ENCODE measurements around the gene GRB10. TPM values are rescaled to one million over a fixed set of nuclear protein-coding genes. Genes with fewer than 3 reads are reported as not detected.

GRB10 gene
- total RNA-seq, 1 donor from 2014 or later = 93.0 TPM

DNA sequence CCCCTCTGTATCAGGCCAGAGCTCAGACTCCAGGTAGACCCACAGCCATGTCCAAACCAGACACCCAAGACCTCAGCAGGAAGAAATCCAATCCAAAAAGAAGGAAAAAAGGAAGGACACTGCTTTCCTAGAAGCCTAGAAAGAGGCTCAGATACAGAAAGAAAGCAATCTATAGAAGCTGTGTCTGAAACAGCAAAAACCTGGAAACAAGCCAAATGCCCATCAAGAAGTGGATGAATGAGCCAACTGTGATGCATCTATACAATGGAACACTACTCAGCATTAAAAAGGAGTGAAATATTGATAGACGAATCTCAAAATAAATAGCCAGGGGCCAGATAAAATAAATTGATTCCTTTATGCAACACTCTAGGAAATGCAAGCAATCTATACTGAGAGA, 31.6 kb downstream of the GRB10 start:
- H3K36me3 Mint-ChIP-seq (ENCODE audit: low read depth) = peaks cover 33% of the 10 kb centered on the region
- DNase-seq (ENCODE audit: low read depth, low spot score) = no peak
- TF ChIP-seq, protein P1, sequence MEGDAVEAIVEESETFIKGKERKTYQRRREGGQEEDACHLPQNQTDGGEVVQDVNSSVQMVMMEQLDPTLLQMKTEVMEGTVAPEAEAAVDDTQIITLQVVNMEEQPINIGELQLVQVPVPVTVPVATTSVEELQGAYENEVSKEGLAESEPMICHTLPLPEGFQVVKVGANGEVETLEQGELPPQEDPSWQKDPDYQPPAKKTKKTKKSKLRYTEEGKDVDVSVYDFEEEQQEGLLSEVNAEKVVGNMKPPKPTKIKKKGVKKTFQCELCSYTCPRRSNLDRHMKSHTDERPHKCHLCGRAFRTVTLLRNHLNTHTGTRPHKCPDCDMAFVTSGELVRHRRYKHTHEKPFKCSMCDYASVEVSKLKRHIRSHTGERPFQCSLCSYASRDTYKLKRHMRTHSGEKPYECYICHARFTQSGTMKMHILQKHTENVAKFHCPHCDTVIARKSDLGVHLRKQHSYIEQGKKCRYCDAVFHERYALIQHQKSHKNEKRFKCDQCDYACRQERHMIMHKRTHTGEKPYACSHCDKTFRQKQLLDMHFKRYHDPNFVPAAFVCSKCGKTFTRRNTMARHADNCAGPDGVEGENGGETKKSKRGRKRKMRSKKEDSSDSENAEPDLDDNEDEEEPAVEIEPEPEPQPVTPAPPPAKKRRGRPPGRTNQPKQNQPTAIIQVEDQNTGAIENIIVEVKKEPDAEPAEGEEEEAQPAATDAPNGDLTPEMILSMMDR (conservative IDR thresholded peaks at IDR 0.05) = no peak
- no peak overlapping the region for H3K27ac Mint-ChIP-seq (ENCODE audit: unreplicated experiment)
- H3K9me3 Mint-ChIP-seq = no peaks in the 10 kb centered on the region
- H3K27me3 Mint-ChIP-seq (ENCODE audit: low read depth) = no peaks in the 10 kb centered on the region
- H3K4me1 Mint-ChIP-seq = peaks cover 42% of the 10 kb centered on the region
- H3K4me3 Mint-ChIP-seq = no peak overlapping the region

DNA sequence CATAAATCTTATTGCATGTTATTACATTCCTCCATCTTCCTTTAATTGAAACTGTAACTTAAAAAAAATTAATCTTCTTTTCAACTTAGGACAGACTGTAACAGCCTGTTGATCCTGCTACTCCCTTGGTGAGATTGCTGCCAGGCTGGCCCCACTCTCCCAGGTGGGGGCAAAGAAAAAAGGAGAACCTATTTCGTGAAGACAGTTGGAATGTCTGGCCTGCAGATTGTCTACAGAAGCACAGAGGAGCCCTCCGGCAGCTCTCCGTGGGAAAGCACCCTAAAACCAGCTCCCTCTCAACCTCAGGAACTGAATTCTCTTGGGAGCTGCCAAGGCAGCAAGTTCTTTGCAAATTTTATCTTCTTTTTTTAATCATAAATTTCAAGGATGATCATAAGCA, 32.8 kb downstream of the GRB10 start:
- DNase-seq (ENCODE audit: low read depth, low spot score) = no peak
- Mint-ChIP-seq H3K27me3 (ENCODE audit: low read depth) (no peaks in the 10 kb centered on the region), H3K36me3 (ENCODE audit: low read depth) (peaks cover 39% of the 10 kb centered on the region), H3K27ac (ENCODE audit: unreplicated experiment) (no peak overlapping the region), H3K4me3 (no peak overlapping the region), H3K9me3 (no peaks in the 10 kb centered on the region), H3K4me1 (peaks cover 44% of the 10 kb centered on the region)
- TF ChIP-seq, protein P1 (conservative IDR thresholded peaks at IDR 0.05) = no peak

DNA sequence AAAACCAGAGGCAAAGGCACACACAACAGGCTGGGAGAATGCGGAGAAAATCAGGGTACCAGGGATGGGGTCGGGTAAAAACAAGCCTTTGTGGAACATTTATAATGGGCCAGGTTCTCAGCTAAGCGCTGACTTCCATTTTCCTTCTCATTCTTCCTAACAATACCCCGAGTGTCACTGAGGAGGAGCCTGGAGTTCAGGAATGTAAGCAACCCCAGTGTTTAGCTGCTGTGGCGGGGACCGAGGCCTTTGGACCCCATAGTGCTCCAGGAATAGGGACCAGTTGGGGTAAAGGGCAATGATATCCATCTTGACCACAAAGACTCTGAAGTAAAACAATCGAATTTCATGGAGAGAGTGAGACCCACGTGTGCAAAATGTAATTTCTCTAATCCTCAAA, 34.2 kb downstream of the GRB10 start:
- H3K9me3 Mint-ChIP-seq = no peaks in the 10 kb centered on the region
- peak overlapping the region; percentile 21 for H3K27ac Mint-ChIP-seq (ENCODE audit: unreplicated experiment)
- no peak overlapping the region for H3K4me3 Mint-ChIP-seq
- H3K36me3 Mint-ChIP-seq (ENCODE audit: low read depth) = peaks cover 43% of the 10 kb centered on the region
- H3K27me3 Mint-ChIP-seq (ENCODE audit: low read depth) = no peaks in the 10 kb centered on the region
- DNase-seq (ENCODE audit: low read depth, low spot score) = no peak
- TF ChIP-seq, protein P1 (conservative IDR thresholded peaks at IDR 0.05) = no peak
- H3K4me1 Mint-ChIP-seq = peaks cover 40% of the 10 kb centered on the region

DNA sequence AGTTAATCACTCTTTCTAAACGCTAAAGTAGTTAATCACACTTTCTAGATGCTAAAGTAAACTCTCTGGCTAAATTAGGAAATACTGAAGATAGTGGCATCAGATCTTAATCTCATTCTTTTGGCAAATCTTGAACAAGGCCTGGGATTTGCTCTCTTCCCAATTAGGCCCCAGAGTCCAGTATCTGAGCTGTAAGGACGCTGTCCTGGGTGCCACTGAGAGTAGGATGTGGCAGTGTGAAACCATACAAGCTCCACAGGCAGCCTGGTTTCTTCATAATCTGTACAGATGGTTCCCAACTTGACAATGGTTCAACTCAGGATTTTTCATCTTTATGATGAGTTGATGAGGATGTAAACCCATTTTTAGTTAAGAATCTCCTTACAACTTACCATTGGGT, 36.9 kb downstream of the GRB10 start:
- Mint-ChIP-seq H3K27me3 (ENCODE audit: low read depth) (no peaks in the 10 kb centered on the region), H3K27ac (ENCODE audit: unreplicated experiment) (no peak overlapping the region), H3K36me3 (ENCODE audit: low read depth) (peaks cover 34% of the 10 kb centered on the region), H3K9me3 (no peaks in the 10 kb centered on the region), H3K4me3 (no peak overlapping the region), H3K4me1 (peaks cover 47% of the 10 kb centered on the region)
- DNase-seq (ENCODE audit: low read depth, low spot score) = no peak
- TF ChIP-seq, protein P1 (conservative IDR thresholded peaks at IDR 0.05) = no peak

DNA sequence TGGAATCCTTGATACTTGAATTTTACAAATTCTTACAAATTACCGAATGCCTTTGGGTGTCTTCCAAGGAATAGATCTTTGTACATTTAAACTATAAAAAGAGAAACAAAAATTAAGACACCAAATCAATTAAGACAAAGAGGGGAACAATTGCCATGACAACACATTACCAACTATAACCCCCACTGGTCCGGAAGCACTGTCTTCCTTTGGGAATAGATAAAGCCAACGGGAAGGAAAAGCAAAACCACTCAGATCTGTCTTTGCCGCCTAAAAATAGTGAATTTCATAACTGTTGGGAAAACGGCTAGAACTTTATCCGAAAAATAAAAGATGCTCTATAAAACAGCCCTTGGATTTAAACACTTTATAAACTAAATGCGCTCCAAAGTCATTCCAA, 37.4 kb downstream of the GRB10 start:
- no peak for DNase-seq (ENCODE audit: low read depth, low spot score)
- peaks cover 29% of the 10 kb centered on the region for H3K36me3 Mint-ChIP-seq (ENCODE audit: low read depth)
- peaks cover 48% of the 10 kb centered on the region for H3K4me1 Mint-ChIP-seq
- TF ChIP-seq, protein P1 (conservative IDR thresholded peaks at IDR 0.05) = no peak
- H3K27ac Mint-ChIP-seq (ENCODE audit: unreplicated experiment) = no peak overlapping the region
- H3K9me3 Mint-ChIP-seq = no peaks in the 10 kb centered on the region
- H3K4me3 Mint-ChIP-seq = no peak overlapping the region
- H3K27me3 Mint-ChIP-seq (ENCODE audit: low read depth) = no peaks in the 10 kb centered on the region

DNA sequence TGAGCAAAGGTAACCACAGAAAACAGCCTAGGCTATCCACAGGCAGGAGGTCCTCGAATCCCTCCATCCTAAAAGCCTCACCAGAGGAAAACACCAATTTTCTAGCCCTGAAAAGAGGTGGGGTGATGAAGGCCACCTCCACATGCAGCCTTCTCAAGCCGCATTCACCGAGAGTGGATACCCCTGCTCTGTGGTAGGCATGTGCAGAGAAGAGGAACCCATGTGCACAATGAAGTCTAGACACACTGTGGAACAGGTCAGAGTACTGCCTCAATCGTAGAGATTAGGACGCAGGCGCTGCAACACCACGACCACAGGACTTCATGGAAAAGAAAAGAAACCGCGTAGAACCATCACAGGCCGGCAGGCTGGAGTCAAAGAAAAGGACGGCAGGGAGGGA, 38.8 kb downstream of the GRB10 start:
- H3K27ac Mint-ChIP-seq (ENCODE audit: unreplicated experiment) = no peak overlapping the region
- no peak for DNase-seq (ENCODE audit: low read depth, low spot score)
- no peak overlapping the region for H3K4me3 Mint-ChIP-seq
- TF ChIP-seq, protein P1 (conservative IDR thresholded peaks at IDR 0.05) = no peak
- H3K9me3 Mint-ChIP-seq = no peaks in the 10 kb centered on the region
- H3K36me3 Mint-ChIP-seq (ENCODE audit: low read depth) = peaks cover 30% of the 10 kb centered on the region
- no peaks in the 10 kb centered on the region for H3K27me3 Mint-ChIP-seq (ENCODE audit: low read depth)
- H3K4me1 Mint-ChIP-seq = peaks cover 56% of the 10 kb centered on the region

Data from neural crest cell (in vitro differentiated cells).